GM12872 (cell line): ENCODE data around the gene EGR4.

Experiments used
- CTCF ChIP-seq: IDR thresholded peaks from 3 replicates; pipeline ENCODE4 v1.5.1; 2011; ENCODE audit warnings: low read depth, mild to moderate bottlenecking, low read length, moderate library complexity; ENCODE audit not compliant: insufficient read depth

Gene EGR4

GRCh38 chr2:73324126-73324725, 30.9 kb upstream of the EGR4 start:
- TF ChIP-seq CTCF, result no peak

GRCh38 chr2:73323551-73323950, 30.2 kb upstream of the EGR4 start:
- no peak for TF ChIP-seq CTCF

GRCh38 chr2:73314441-73314840, 21.1 kb upstream of the EGR4 start:
- TF ChIP-seq CTCF, result no peak

- TF ChIP-seq CTCF, result no peak
Observed at GRCh38 chr2:73307720-73308119, 14.4 kb upstream of the EGR4 start.

GRCh38 chr2:73301636-73302035, 8.3 kb upstream of the EGR4 start:
- no peak for TF ChIP-seq CTCF

GRCh38 chr2:73300926-73301325, 7.6 kb upstream of the EGR4 start:
- TF ChIP-seq CTCF, result no peak

GRCh38 chr2:73297586-73297985, 4.2 kb upstream of the EGR4 start:
- no peak for TF ChIP-seq CTCF
